Dendritic cell treated with granulocyte-macrophage colony-stimulating factor and Interleukin-4, amounts not matched to agents 40 ng/mL and 50 ng/mL, for 4 days (primary cell): ENCODE data around the gene PDE1C.

Experiments
- H3K27ac Mint-ChIP-seq: one replicate; pipeline ENCODE4 v1.8.0; 2022; ENCODE audit warnings: mild to moderate bottlenecking, mixed read lengths
- H3K27me3 Mint-ChIP-seq: one replicate; pipeline ENCODE4 v1.8.0; 2022; ENCODE audit warnings: mild to moderate bottlenecking, mixed read lengths
- H3K36me3 Mint-ChIP-seq: one replicate; pipeline ENCODE4 v1.8.0; 2022; ENCODE audit warnings: low read depth, mixed read lengths
- H3K4me1 Mint-ChIP-seq: one replicate; pipeline ENCODE4 v1.8.0; 2022; ENCODE audit warnings: low read depth, mixed read lengths
- H3K4me3 Mint-ChIP-seq: one replicate; pipeline ENCODE4 v1.8.0; 2022; ENCODE audit warnings: mild to moderate bottlenecking, moderate library complexity, mixed read lengths
- H3K9me3 Mint-ChIP-seq: one replicate; pipeline ENCODE4 v1.8.0; 2022; ENCODE audit warnings: mixed read lengths
- intact Hi-C: fragments of 100-400 bp; cut with micrococcal nuclease; formaldehyde crosslinking; loops from one replicate; pipeline ENCODE4 v1.15.0; 2022

Gene PDE1C

GRCh38 chr7:31890198-31890597 is 180.0 kb downstream of the PDE1C start:
- H3K4me1 Mint-ChIP-seq, result peaks cover 11% of the 10 kb centered on the region
- peak overlapping the region; percentile 30 for H3K27ac Mint-ChIP-seq
- H3K36me3 Mint-ChIP-seq, result no peaks in the 10 kb centered on the region
- H3K9me3 Mint-ChIP-seq, result peaks cover 13% of the 10 kb centered on the region
- no peaks in the 10 kb centered on the region for H3K27me3 Mint-ChIP-seq
- intact Hi-C loops, result loop anchor here (5.0 kb wide), 2 partner anchors 33 to 78 kb away; no protein-coding TSS in a partner anchor
- H3K4me3 Mint-ChIP-seq, result no peak overlapping the region

DNA sequence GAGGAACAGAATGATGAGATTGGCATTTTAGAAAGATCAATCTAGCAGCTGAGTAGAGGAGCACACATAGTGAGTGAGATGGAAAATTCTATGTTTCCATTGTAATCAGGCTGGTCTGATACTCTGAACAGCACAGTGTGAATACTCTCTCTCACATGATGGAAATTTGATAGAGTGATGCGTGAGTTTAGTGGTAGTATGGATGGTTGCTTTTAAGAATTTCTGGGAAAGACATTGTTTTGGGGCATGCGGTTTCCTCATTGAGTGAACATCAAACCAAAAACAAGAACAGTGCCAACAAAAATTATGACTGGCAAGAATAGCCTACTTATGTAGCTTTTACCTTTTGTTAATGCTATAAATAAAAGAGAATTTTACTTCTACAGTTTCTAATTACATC is 183.2 kb downstream of the PDE1C start:
- Mint-ChIP-seq H3K36me3 (no peaks in the 10 kb centered on the region), H3K9me3 (peaks cover 13% of the 10 kb centered on the region), H3K4me1 (peaks cover 22% of the 10 kb centered on the region), H3K27me3 (no peaks in the 10 kb centered on the region), H3K4me3 (no peak overlapping the region), H3K27ac (no peak overlapping the region)
- intact Hi-C loops, result loop anchor here (10.0 kb wide), 1 partner anchor 222 kb away; no protein-coding TSS in a partner anchor

- H3K27me3 Mint-ChIP-seq, result no peaks in the 10 kb centered on the region
- H3K9me3 Mint-ChIP-seq, result peaks cover 13% of the 10 kb centered on the region
- H3K27ac Mint-ChIP-seq, result no peak overlapping the region
- no peak overlapping the region for H3K4me3 Mint-ChIP-seq
- no peaks in the 10 kb centered on the region for H3K36me3 Mint-ChIP-seq
- intact Hi-C loops, result loop anchor here (10.0 kb wide), 1 partner anchor 220 kb away; no protein-coding TSS in a partner anchor
- peaks cover 17% of the 10 kb centered on the region for H3K4me1 Mint-ChIP-seq
Observed at GRCh38 chr7:31885171-31885570, 185.0 kb downstream of the PDE1C start.

DNA sequence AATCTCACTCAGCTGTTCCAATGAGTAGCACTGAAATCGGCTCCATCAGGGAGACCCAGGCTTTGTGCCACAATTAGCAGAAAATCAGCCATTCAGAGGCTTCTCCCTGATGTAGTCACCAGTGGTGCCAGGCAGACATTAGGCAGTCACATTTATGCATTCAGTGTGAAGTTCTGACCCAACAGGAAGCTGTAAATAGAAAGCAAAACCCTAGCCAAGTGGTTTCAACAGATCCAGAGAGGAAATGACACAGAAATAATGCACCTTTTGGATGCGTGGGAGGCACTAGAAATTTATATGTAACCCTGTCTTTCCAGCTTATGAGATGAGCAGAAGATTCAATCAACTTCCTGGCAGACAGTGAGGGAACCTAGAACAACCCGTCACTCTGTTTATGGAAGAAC is 186.4 kb downstream of the PDE1C start:
- H3K36me3 Mint-ChIP-seq, result no peaks in the 10 kb centered on the region
- peaks cover 13% of the 10 kb centered on the region for H3K9me3 Mint-ChIP-seq
- H3K4me1 Mint-ChIP-seq, result peaks cover 17% of the 10 kb centered on the region
- peaks cover 2% of the 10 kb centered on the region for H3K27me3 Mint-ChIP-seq
- intact Hi-C loops, result loop anchor here (10.0 kb wide), 1 partner anchor 219 kb away; no protein-coding TSS in a partner anchor
- H3K4me3 Mint-ChIP-seq, result no peak overlapping the region
- peak overlapping the region; percentile 51 for H3K27ac Mint-ChIP-seq

DNA sequence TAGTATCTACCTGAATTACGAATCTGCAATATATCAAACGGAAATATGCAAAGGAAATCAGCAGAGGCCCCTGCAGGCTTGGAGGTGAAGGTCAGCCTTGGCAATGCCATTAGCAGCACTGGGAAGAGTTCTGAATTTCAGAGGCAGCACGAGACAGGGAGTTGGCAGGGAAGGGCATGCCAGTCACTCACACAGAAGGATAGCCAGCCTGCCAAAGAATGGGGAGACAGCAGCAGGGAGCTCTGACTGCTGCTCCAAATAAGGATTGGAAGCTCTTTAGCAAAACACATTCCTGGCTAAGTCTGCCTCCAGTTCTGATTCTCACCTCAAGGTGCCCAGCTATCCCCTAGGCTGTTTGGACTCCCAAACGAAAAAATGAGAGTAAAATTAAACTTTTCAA is 188.0 kb downstream of the PDE1C start:
- intact Hi-C loops, result loop anchor here (10.0 kb wide), 1 partner anchor 217 kb away; no protein-coding TSS in a partner anchor
- Mint-ChIP-seq H3K27ac (no peak overlapping the region), H3K27me3 (peaks cover 2% of the 10 kb centered on the region), H3K9me3 (peaks cover 13% of the 10 kb centered on the region), H3K4me3 (no peak overlapping the region), H3K4me1 (peaks cover 11% of the 10 kb centered on the region), H3K36me3 (no peaks in the 10 kb centered on the region)

- no peak overlapping the region for H3K27ac Mint-ChIP-seq
- H3K4me1 Mint-ChIP-seq, result peaks cover 15% of the 10 kb centered on the region
- H3K9me3 Mint-ChIP-seq, result peaks cover 9% of the 10 kb centered on the region
- H3K27me3 Mint-ChIP-seq, result peaks cover 2% of the 10 kb centered on the region
- intact Hi-C loops, result no loop called here
- H3K36me3 Mint-ChIP-seq, result no peaks in the 10 kb centered on the region
- H3K4me3 Mint-ChIP-seq, result no peak overlapping the region
Observed at GRCh38 chr7:31878875-31879274, 191.3 kb downstream of the PDE1C start.

GRCh38 chr7:31875424-31875823 is 194.8 kb downstream of the PDE1C start:
- peaks cover 6% of the 10 kb centered on the region for H3K27me3 Mint-ChIP-seq
- H3K27ac Mint-ChIP-seq, result no peak overlapping the region
- intact Hi-C loops, result no loop called here
- peaks cover 8% of the 10 kb centered on the region for H3K4me1 Mint-ChIP-seq
- H3K4me3 Mint-ChIP-seq, result no peak overlapping the region
- no peaks in the 10 kb centered on the region for H3K36me3 Mint-ChIP-seq
- H3K9me3 Mint-ChIP-seq, result peaks cover 15% of the 10 kb centered on the region

- Mint-ChIP-seq H3K36me3 (no peaks in the 10 kb centered on the region), H3K9me3 (peaks cover 15% of the 10 kb centered on the region), H3K27ac (no peak overlapping the region), H3K27me3 (peaks cover 9% of the 10 kb centered on the region), H3K4me3 (no peak overlapping the region), H3K4me1 (peaks cover 8% of the 10 kb centered on the region)
- intact Hi-C loops, result no loop called here
Observed at GRCh38 chr7:31874631-31875386, 195.4 kb downstream of the PDE1C start.

GRCh38 chr7:31873816-31874597 is 196.2 kb downstream of the PDE1C start:
- no peaks in the 10 kb centered on the region for H3K36me3 Mint-ChIP-seq
- H3K27me3 Mint-ChIP-seq, result peaks cover 9% of the 10 kb centered on the region
- intact Hi-C loops, result no loop called here
- peaks cover 8% of the 10 kb centered on the region for H3K4me1 Mint-ChIP-seq
- H3K9me3 Mint-ChIP-seq, result peaks cover 15% of the 10 kb centered on the region
- H3K4me3 Mint-ChIP-seq, result no peak overlapping the region
- no peak overlapping the region for H3K27ac Mint-ChIP-seq

DNA sequence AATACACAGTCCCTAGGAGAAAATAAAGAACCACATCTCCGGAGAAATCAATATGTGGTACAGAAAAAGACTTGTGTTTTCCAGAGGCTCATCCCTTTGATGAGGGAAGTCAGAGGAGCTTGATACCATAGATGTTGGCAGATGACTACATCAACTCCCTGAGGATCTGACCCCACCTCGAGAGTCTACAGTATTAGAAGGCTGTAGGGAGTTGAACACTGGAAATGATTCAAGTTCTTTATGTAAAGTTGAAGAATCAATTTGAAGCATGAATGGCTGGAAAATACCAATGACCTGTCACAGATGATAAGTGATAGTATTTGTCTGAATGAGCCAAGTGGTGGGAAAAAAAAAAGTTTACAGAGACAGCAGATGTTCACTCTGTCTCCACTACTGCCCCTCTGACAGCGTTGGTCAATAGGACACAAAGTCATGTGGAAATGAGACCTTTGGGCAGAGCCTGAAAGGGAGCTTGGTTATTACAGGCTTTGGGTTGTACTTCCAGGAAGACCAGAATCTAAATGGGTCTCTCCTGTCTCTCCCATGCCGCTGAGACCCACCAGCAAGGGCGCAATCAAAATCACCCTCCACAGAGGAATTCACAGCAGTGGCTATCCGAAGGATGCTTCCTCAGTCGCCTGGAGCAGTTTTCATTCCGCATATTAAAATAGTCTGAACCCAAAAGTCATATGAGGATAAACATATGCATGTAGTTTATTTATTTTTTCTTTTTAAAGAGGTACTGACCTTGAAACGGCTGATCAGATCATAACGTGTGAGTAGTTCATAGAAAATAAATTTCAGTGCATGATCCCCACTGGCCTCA is 197.4 kb downstream of the PDE1C start:
- Mint-ChIP-seq H3K36me3 (no peaks in the 10 kb centered on the region), H3K9me3 (peaks cover 27% of the 10 kb centered on the region), H3K27ac (no peak overlapping the region), H3K27me3 (peaks cover 19% of the 10 kb centered on the region), H3K4me1 (peaks cover 8% of the 10 kb centered on the region), H3K4me3 (no peak overlapping the region)
- intact Hi-C loops, result no loop called here

DNA sequence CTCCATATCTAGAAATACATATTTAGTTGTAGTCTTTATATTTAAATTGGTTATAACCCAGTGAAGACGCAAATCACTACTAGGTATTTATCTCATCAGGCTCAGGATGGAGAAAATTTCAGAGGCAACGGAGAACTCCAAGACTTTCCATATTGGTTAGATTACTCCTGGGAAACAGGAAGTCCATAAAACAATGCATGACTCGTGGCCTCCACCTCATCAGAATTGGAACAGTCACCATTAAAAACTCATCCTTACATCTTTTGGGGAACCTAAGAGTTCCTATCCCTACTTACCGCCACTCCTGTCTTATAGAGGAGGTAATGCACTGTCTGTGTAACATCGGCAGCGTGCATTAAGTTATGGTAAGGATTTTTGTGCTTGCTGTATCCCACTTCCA is 205.6 kb downstream of the PDE1C start:
- intact Hi-C loops, result no loop called here
- peaks cover 21% of the 10 kb centered on the region for H3K27me3 Mint-ChIP-seq
- H3K9me3 Mint-ChIP-seq, result peaks cover 24% of the 10 kb centered on the region
- no peaks in the 10 kb centered on the region for H3K4me1 Mint-ChIP-seq
- H3K27ac Mint-ChIP-seq, result no peak overlapping the region
- no peak overlapping the region for H3K4me3 Mint-ChIP-seq
- no peaks in the 10 kb centered on the region for H3K36me3 Mint-ChIP-seq

DNA sequence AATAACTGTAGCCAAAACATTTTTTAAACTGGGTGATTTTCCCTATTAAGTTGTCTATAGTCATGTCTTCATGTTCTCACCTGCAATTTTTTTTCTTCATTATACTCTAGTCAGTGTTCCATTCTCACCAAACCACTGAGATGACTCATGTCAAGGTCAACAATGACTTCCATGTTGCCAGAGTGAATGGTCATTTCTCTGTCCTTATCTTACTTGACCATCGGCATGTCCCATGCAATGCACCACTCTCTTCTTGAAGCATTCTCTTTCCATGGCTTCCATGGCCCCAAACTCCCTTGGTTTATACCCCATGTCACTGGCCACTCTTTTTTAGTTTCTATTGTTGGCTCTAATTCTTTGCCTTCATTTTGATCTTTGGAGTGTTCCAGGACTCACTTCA is 209.3 kb downstream of the PDE1C start:
- H3K27ac Mint-ChIP-seq, result no peak overlapping the region
- peaks cover 7% of the 10 kb centered on the region for H3K9me3 Mint-ChIP-seq
- intact Hi-C loops, result no loop called here
- H3K36me3 Mint-ChIP-seq, result no peaks in the 10 kb centered on the region
- H3K27me3 Mint-ChIP-seq, result no peaks in the 10 kb centered on the region
- no peak overlapping the region for H3K4me3 Mint-ChIP-seq
- peaks cover 20% of the 10 kb centered on the region for H3K4me1 Mint-ChIP-seq

GRCh38 chr7:31858055-31858454 is 212.2 kb downstream of the PDE1C start:
- Mint-ChIP-seq H3K36me3 (no peaks in the 10 kb centered on the region), H3K4me3 (no peak overlapping the region), H3K27me3 (peaks cover 1% of the 10 kb centered on the region), H3K27ac (peak overlapping the region; percentile 49), H3K9me3 (peaks cover 7% of the 10 kb centered on the region), H3K4me1 (peaks cover 20% of the 10 kb centered on the region)
- intact Hi-C loops, result loop anchor here (5.0 kb wide), 2 partner anchors 34 to 46 kb away; no protein-coding TSS in a partner anchor
